NK-92 treated with Interleukin-12 subunit alpha and Interleukin-12 subunit beta, amount 100 ng/mL, for 24 hours (cell line): Measurements from ENCODE around the gene ASB7.
"Not testable (repeated sequence)": the region's sequence is repeated elsewhere in the genome, so short reads cannot be mapped to it uniquely, and the experiment has no call there.

Experiments used
- DNase-seq: peaks from one replicate; lab custom pipeline; 2025; lab: John Stamatoyannopoulos, UW

ASB7 gene

GRCh38 chr15:100651253-100651652 is 48.9 kb downstream of the ASB7 start:
- DNase-seq, result no peak

- DNase-seq, result no peak
These were observed 49.7 kb downstream of the ASB7 start for GRCh38 chr15:100652116-100652515.

GRCh38 chr15:100653608-100654007 is 51.2 kb downstream of the ASB7 start:
- DNase-seq, result no peak

GRCh38 chr15:100658895-100659294 is 56.5 kb downstream of the ASB7 start:
- DNase-seq, result no peak

GRCh38 chr15:100661156-100661555 is 58.8 kb downstream of the ASB7 start:
- DNase-seq, result no peak

GRCh38 chr15:100663086-100663914 is 60.9 kb downstream of the ASB7 start:
- DNase-seq, result no peak

GRCh38 chr15:100663915-100664281 is 61.5 kb downstream of the ASB7 start:
- no peak for DNase-seq

GRCh38 chr15:100665570-100665969 is 63.2 kb downstream of the ASB7 start:
- DNase-seq, result no peak

GRCh38 chr15:100667405-100668347 is 65.3 kb downstream of the ASB7 start:
- DNase-seq, result no peak

- DNase-seq, result no peak
These were observed 66.0 kb downstream of the ASB7 start for GRCh38 chr15:100668348-100668745.

GRCh38 chr15:100669260-100669659 is 66.9 kb downstream of the ASB7 start:
- no peak for DNase-seq

- no peak for DNase-seq
These were observed 68.2 kb downstream of the ASB7 start for GRCh38 chr15:100670505-100671021.

GRCh38 chr15:100671124-100671680 is 68.8 kb downstream of the ASB7 start:
- DNase-seq, result no peak

- no peak for DNase-seq
These were observed 69.6 kb downstream of the ASB7 start for GRCh38 chr15:100671858-100672543.

GRCh38 chr15:100672959-100673358 is 70.6 kb downstream of the ASB7 start:
- DNase-seq, result no peak

GRCh38 chr15:100679151-100679550 is 76.8 kb downstream of the ASB7 start:
- not testable (repeated sequence) for DNase-seq

- DNase-seq, result no peak
These were observed 78.3 kb downstream of the ASB7 start for GRCh38 chr15:100680726-100681125.

- no peak for DNase-seq
These were observed 79.0 kb downstream of the ASB7 start for GRCh38 chr15:100681335-100681746.

GRCh38 chr15:100682468-100682867 is 80.1 kb downstream of the ASB7 start:
- no peak for DNase-seq

GRCh38 chr15:100683434-100683833 is 81.0 kb downstream of the ASB7 start:
- DNase-seq, result no peak

- no peak for DNase-seq
These were observed 82.2 kb downstream of the ASB7 start for GRCh38 chr15:100684591-100684990.
